Measurements from ENCODE around the gene RBCK1.
A peak's percentile ranks its signal among the peaks of the same experiment; 100 is the strongest.
"Not testable (repeated sequence)": the region's sequence is repeated elsewhere in the genome, so short reads cannot be mapped to it uniquely, and the experiment has no call there.

Gene RBCK1

GRCh38 chr20:445514-446336, 37.6 kb downstream of the RBCK1 start:
- Histone ChIP-seq H4K20me1 (ENCODE audit: insufficient read depth, low read length, poor library complexity, severe bottlenecking) (peaks cover 9% of the 10 kb centered on the region), H3K9me3 (ENCODE audit: insufficient read depth, low read depth, low read length) (no peaks in the 10 kb centered on the region), H3K4me2 (ENCODE audit: low read depth, low read length, poor library complexity, severe bottlenecking) (no peak overlapping the region), H3F3A (ENCODE audit: low read depth) (no peaks in the 10 kb centered on the region), H3K9ac (ENCODE audit: low read depth, low read length, poor library complexity, severe bottlenecking) (no peak overlapping the region), H2AFZ (ENCODE audit: low read length) (no peak overlapping the region), H3K9me2 (replicated peaks; ENCODE audit: low read depth, low read length) (no peaks in the 10 kb centered on the region), H3K79me2 (ENCODE audit: insufficient read depth, low read length) (peaks cover 49% of the 10 kb centered on the region), H3K4me1 (ENCODE audit: insufficient read depth, low read length, poor library complexity, severe bottlenecking) (peaks cover 17% of the 10 kb centered on the region), H3K36me3 (ENCODE audit: insufficient read depth, low read length) (peaks cover 60% of the 10 kb centered on the region), H3K27me3 (ENCODE audit: insufficient read depth, low read length, poor library complexity, severe bottlenecking) (no peaks in the 10 kb centered on the region), H3K4me3 (ENCODE audit: low read length, poor library complexity, severe bottlenecking) (no peak overlapping the region)
- TF ChIP-seq, protein P1, sequence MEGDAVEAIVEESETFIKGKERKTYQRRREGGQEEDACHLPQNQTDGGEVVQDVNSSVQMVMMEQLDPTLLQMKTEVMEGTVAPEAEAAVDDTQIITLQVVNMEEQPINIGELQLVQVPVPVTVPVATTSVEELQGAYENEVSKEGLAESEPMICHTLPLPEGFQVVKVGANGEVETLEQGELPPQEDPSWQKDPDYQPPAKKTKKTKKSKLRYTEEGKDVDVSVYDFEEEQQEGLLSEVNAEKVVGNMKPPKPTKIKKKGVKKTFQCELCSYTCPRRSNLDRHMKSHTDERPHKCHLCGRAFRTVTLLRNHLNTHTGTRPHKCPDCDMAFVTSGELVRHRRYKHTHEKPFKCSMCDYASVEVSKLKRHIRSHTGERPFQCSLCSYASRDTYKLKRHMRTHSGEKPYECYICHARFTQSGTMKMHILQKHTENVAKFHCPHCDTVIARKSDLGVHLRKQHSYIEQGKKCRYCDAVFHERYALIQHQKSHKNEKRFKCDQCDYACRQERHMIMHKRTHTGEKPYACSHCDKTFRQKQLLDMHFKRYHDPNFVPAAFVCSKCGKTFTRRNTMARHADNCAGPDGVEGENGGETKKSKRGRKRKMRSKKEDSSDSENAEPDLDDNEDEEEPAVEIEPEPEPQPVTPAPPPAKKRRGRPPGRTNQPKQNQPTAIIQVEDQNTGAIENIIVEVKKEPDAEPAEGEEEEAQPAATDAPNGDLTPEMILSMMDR (conservative IDR thresholded peaks at IDR 0.05; ENCODE audit: low read length), result no peak
- TF ChIP-seq EZH2phosphoT487 (IDR thresholded peaks at IDR 0.05; ENCODE audit: borderline replicate concordance), result no peak

DNA sequence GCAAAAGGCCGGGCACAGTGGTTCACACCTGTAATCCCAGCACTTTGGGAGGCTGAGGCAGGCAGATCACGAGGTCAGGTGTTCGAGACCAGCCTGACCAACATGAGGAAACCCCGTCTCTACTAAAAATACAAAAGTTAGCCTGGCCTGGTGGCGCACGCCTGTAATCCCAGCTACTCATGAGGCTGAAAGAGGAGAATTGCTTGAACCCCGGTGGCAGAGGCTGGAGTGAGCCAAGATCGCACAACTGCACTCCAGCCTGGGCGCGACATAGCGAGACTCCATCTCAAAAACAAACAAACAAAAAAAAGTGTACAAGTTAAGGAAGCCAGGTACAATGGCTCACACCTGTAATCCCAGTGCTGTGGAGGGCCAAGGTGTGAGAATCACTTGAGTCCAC, 43.9 kb downstream of the RBCK1 start:
- not testable (repeated sequence) for H3K9ac ChIP-seq (ENCODE audit: low read depth, low read length, poor library complexity, severe bottlenecking); H3K4me1 ChIP-seq (ENCODE audit: insufficient read depth, low read length, poor library complexity, severe bottlenecking); H3F3A ChIP-seq (ENCODE audit: low read depth); H2AFZ ChIP-seq (ENCODE audit: low read length); H3K36me3 ChIP-seq (ENCODE audit: insufficient read depth, low read length); H3K4me2 ChIP-seq (ENCODE audit: low read depth, low read length, poor library complexity, severe bottlenecking); H3K4me3 ChIP-seq (ENCODE audit: low read length, poor library complexity, severe bottlenecking); H3K9me3 ChIP-seq (ENCODE audit: insufficient read depth, low read depth, low read length); H3K27me3 ChIP-seq (ENCODE audit: insufficient read depth, low read length, poor library complexity, severe bottlenecking); H3K9me2 ChIP-seq (replicated peaks; ENCODE audit: low read depth, low read length)
- peaks cover 10% of the 10 kb centered on the region for H4K20me1 ChIP-seq (ENCODE audit: insufficient read depth, low read length, poor library complexity, severe bottlenecking)
- peaks cover 83% of the 10 kb centered on the region for H3K79me2 ChIP-seq (ENCODE audit: insufficient read depth, low read length)

DNA sequence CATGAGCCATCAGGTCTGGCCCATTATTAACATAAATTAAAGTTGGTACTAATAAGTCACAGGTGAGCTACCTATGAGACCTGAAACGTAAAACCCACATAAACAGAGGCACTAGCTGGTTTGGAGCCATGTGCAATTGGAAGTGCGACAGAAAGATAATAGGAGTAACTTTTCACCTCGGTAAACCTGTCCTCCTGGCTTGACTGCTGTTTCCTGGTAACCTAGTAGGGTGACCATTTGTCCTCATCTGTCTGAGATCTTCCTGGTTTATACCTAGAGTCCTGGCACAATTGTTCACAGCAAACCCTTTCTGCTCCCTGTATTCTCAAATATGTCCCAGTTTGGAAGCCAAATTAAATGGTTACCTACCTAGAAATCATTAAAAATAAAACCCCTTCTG, 46.9 kb downstream of the RBCK1 start:
- Histone ChIP-seq H4K20me1 (ENCODE audit: insufficient read depth, low read length, poor library complexity, severe bottlenecking) (peaks cover 20% of the 10 kb centered on the region), H3K9me2 (replicated peaks; ENCODE audit: low read depth, low read length) (no peaks in the 10 kb centered on the region), H3K27me3 (ENCODE audit: insufficient read depth, low read length, poor library complexity, severe bottlenecking) (no peaks in the 10 kb centered on the region), H3K9ac (ENCODE audit: low read depth, low read length, poor library complexity, severe bottlenecking) (no peak overlapping the region), H3K4me3 (ENCODE audit: low read length, poor library complexity, severe bottlenecking) (no peak overlapping the region), H3K9me3 (ENCODE audit: insufficient read depth, low read depth, low read length) (no peaks in the 10 kb centered on the region), H3K79me2 (ENCODE audit: insufficient read depth, low read length) (peaks cover 90% of the 10 kb centered on the region), H3K36me3 (ENCODE audit: insufficient read depth, low read length) (no peaks in the 10 kb centered on the region), H2AFZ (ENCODE audit: low read length) (no peak overlapping the region), H3F3A (ENCODE audit: low read depth) (no peaks in the 10 kb centered on the region), H3K4me1 (ENCODE audit: insufficient read depth, low read length, poor library complexity, severe bottlenecking) (peaks cover 20% of the 10 kb centered on the region), H3K4me2 (ENCODE audit: low read depth, low read length, poor library complexity, severe bottlenecking) (no peak overlapping the region)
- TF ChIP-seq, protein P1 (conservative IDR thresholded peaks at IDR 0.05; ENCODE audit: low read length), result no peak
- TF ChIP-seq EZH2phosphoT487 (IDR thresholded peaks at IDR 0.05; ENCODE audit: borderline replicate concordance), result no peak

GRCh38 chr20:458776-459175, 50.7 kb downstream of the RBCK1 start:
- no peaks in the 10 kb centered on the region for H3K27me3 ChIP-seq (ENCODE audit: insufficient read depth, low read length, poor library complexity, severe bottlenecking)
- peaks cover 75% of the 10 kb centered on the region for H3K79me2 ChIP-seq (ENCODE audit: insufficient read depth, low read length)
- H3K9me2 ChIP-seq (replicated peaks; ENCODE audit: low read depth, low read length), result no peaks in the 10 kb centered on the region
- peak overlapping the region; percentile 91 for H3K4me2 ChIP-seq (ENCODE audit: low read depth, low read length, poor library complexity, severe bottlenecking)
- H3K9ac ChIP-seq (ENCODE audit: low read depth, low read length, poor library complexity, severe bottlenecking), result peak overlapping the region; percentile 40
- TF ChIP-seq, protein P1 (conservative IDR thresholded peaks at IDR 0.05; ENCODE audit: low read length), result no peak
- no peak for TF ChIP-seq EZH2phosphoT487 (IDR thresholded peaks at IDR 0.05; ENCODE audit: borderline replicate concordance)
- no peaks in the 10 kb centered on the region for H3K36me3 ChIP-seq (ENCODE audit: insufficient read depth, low read length)
- H3K4me1 ChIP-seq (ENCODE audit: insufficient read depth, low read length, poor library complexity, severe bottlenecking), result peaks cover 39% of the 10 kb centered on the region
- no peaks in the 10 kb centered on the region for H3F3A ChIP-seq (ENCODE audit: low read depth)
- H3K9me3 ChIP-seq (ENCODE audit: insufficient read depth, low read depth, low read length), result no peaks in the 10 kb centered on the region
- H2AFZ ChIP-seq (ENCODE audit: low read length), result no peak overlapping the region
- no peak overlapping the region for H3K4me3 ChIP-seq (ENCODE audit: low read length, poor library complexity, severe bottlenecking)
- H4K20me1 ChIP-seq (ENCODE audit: insufficient read depth, low read length, poor library complexity, severe bottlenecking), result peaks cover 37% of the 10 kb centered on the region
